GM12873 (cell line): Measurements from ENCODE around the gene IL7R.

Experiments
- CTCF ChIP-seq: IDR thresholded peaks from 2 replicates; pipeline ENCODE4 v1.5.1; 2012; ENCODE audit warnings: low read depth, mild to moderate bottlenecking, moderate library complexity, low read length, control low read depth; ENCODE audit not compliant: insufficient read depth; ENCODE audit errors: missing control alignments

The IL7R gene

GRCh38 chr5:35856765-35857351, at the start of gene IL7R:
TSS of gene IL7R (plus strand) at chr5:35856891. CDS start at chr5:35856978, 87 bp downstream.
- no peak for TF ChIP-seq CTCF

DNA sequence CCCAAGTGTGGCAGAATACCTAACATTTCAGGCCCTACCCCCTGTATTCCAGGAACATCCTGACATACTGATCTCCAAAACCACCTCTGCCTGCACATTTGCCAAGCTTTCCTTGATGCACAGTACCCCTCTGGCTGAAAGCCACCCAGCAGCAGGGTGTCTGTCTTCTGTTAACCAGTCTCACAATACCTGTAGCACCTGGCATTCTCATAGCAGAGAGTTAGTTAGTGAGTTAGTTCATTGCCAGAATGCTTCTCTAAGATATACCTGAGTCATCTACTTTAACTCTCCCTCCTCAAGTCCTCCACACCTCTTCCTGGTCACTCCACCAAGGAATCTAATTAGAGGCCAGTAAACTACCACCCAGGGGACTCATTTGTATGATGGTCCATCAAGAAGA, 46.1 kb upstream of the IL7R start:
- TF ChIP-seq CTCF, result no peak

- no peak for TF ChIP-seq CTCF
These were observed 45.5 kb upstream of the IL7R start for GRCh38 chr5:35811108-35811741.

- no peak for TF ChIP-seq CTCF
These were observed 43.2 kb upstream of the IL7R start for GRCh38 chr5:35813521-35813920.

DNA sequence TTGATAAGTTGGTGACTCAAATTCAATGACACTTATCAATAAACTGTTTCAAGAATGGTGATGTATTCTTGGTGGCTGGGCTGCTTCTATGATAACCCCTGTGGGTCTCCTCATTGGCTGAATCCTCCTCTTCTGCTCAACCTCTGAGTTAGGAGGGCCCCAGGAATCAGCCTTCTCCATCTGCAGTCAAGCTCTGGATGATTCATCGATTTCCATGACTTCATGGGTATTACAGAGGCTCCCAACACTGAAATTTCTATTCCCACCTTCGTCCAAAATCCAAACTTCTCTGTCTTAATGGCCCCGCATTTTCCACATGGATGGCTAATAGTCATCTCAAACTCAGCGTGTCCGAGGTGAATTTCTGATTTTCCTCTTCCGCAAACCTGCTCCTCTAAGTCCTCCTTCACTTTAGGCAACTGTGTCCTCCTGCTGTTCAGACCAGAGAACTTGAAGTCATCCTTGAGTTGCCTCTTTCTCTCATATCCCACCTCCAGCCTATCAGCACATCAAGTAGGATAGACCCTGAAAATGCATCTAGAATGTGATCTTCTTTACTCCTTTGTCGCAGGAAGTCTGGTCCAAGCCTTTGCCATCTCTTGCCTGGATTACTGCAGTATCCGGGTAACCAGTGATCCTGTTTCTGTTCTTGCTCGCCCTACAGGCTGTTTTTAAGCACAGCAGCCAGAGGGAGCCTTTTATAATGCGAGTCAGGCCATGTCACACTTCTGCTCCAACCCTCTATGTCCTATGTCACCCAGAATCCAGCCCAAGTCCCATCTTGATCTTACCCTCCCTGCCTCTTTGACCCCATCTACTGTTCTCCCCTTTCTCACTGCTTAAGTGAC, 41.4 kb upstream of the IL7R start:
- peak; percentile 74 for TF ChIP-seq CTCF

- no peak for TF ChIP-seq CTCF
These were observed 39.7 kb upstream of the IL7R start for GRCh38 chr5:35816881-35817521.

GRCh38 chr5:35819026-35819425, 37.7 kb upstream of the IL7R start:
- TF ChIP-seq CTCF, result no peak
